Cortex of kidney (tissue), 1 donor: ENCODE results near the gene DLG2.
"Not testable (repeated sequence)": the region's sequence is repeated elsewhere in the genome, so short reads cannot be mapped to it uniquely, and the experiment has no call there.

Source experiments
- DNase-seq: peaks from one replicate; lab custom pipeline; 2025; lab: John Stamatoyannopoulos, UW

The DLG2 gene

DNA sequence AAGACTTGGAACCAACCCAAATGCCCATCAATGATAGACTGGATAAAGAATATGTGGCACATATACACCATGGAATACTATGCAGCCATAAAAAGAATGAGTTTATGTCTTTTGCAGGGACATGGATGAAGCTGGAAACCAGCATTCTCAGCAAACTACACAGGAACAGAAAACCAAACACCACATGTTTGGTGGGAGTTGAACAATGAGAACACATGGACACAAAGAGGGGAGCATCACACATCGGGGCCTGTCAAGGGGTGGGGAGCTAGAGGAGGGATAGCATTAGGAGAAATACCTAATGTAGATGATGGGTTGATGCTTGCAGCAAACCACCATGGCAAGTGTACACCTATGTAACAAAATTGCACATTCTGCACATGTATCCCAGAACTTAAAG is 397.4 kb downstream of the DLG2 start:
- DNase-seq = not testable (repeated sequence)

DNA sequence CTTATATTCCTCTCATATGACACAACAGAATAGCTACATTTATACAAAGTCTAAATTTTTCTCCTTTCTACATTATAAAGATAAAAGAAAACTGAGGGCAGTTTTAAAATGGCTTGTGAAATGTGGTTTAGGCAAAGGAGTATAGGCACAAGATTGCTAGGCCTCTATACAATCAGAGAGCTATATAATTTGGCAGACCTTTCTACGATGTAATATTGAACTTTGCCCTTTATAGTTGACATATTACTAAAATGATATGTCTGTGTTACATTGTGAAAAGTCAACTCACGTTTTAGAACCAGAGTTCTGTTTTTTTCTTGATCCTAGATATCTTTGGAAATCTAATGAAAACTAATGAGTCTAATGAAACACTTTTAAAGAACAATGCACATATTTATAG is 430.2 kb downstream of the DLG2 start:
- DNase-seq = no peak

GRCh38 chr11:85195934-85196333 is 431.2 kb downstream of the DLG2 start:
- DNase-seq = no peak

GRCh38 chr11:85187992-85188391 is 439.2 kb downstream of the DLG2 start:
- no peak for DNase-seq

DNA sequence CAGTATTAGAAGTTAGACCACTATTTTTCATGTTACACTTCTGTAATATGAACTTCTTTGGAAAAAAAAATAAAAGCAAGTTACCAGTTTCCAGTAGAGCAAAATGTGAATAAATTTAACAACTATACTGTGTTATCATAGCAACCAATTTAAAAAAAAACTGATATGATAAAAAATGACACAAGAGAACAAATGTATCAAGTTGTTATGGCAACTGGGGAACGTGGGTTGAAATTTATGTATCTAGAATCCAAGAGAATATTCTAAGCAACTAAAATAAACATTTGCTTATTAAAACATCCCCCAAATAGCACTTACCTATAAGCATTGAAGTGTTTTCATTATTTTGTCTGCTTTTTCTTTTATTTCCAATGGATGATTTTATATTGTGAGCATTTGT is 442.4 kb downstream of the DLG2 start:
- no peak for DNase-seq

GRCh38 chr11:85182441-85183387 is 444.4 kb downstream of the DLG2 start:
- DNase-seq = no peak

DNA sequence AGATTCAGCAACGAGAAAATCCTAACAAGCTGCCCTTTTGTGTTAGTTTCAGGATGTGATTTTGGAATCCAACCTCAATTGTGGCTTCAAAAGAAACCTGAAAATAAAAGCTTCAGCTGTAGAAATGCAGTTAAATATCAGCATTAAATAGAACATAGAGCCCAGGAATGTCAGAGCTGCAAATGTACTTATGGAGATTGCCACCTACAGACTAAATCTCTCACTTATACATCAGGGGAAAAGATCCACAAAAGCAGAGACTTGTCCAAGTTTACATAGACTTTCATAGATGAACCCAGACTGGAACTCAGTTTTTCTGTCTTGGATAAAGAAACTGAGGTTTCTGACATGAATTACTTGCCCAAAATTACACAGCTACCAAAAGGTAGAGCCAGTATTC is 446.6 kb downstream of the DLG2 start:
- no peak for DNase-seq

GRCh38 chr11:85171648-85172257 is 455.4 kb downstream of the DLG2 start:
- DNase-seq = no peak

DNA sequence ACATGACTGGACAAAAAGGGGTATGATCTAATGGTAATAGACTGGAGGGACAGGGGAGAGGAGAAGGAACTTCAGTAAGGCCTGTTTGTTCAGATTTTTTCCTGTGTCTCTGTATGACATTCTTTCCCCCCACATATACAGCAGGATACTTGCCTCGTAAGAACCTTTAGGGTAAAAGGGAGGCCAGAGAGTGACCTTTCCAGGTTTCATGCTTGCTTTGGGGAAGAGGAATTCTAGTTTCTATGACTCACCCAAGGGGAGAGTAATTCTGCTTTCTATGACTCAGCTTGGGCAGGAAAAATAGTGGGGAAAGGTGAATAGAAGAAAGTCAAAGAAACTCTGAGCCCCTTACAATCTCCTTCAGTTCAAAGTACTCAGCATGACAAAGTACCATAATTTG is 457.0 kb downstream of the DLG2 start:
- DNase-seq = no peak

GRCh38 chr11:85167471-85167870 is 459.7 kb downstream of the DLG2 start:
- no peak for DNase-seq

DNA sequence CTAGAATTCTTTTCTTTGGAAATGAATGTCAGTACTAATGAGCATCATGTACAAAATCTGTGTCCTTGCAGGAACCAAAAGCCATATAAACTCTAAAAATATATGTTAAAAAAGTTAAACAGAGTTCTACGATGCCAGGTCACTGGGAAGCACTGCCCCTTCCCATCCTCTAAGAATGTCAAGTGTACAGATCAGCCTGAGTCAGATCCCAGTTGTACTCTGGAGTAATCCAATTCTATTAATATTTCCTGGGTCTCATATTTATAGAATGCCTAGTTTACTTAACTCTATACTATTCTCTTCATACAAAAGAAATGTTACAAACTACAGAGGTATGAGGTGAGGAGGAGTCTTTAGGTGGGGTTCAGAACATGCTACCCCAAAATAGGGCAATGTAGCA is 460.1 kb downstream of the DLG2 start:
- no peak for DNase-seq

GRCh38 chr11:85165819-85166218 is 461.3 kb downstream of the DLG2 start:
- no peak for DNase-seq

DNA sequence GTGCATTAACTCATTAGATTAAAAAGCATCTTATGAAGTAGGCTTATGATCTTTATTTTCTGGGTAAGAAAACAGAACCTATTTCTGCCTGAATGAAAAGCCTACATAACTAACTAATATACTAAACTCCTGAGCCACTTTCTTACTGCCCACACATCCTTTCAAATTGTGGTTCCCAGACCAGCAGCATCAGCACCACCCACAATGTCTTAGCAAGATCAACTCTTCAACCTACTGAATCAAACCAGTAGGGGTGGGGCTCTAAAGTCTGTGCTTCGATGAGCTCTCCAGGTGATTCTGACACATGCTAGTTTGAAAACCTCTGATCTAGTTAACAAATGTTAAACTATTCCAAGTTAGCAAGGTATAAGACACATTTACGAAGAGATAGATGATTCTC is 462.4 kb downstream of the DLG2 start:
- no peak for DNase-seq

DNA sequence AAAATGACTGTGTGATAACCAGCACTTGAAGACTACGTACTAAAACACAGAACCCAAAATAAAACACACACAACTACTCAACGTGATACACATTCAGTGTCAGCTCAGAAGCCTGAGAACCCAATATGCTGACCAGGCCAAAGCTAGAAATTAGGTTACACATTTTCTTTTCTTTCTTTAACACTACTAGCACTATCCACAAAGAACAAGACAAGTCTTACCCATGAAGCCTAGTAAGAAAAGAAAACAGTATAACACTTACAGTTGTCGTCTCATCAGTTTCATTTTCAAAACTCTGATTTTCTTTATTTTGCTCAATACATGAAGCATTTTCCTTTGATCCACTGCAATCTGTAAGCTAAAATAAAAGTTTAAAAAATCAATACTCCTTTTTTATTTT is 472.9 kb downstream of the DLG2 start:
- no peak for DNase-seq

DNA sequence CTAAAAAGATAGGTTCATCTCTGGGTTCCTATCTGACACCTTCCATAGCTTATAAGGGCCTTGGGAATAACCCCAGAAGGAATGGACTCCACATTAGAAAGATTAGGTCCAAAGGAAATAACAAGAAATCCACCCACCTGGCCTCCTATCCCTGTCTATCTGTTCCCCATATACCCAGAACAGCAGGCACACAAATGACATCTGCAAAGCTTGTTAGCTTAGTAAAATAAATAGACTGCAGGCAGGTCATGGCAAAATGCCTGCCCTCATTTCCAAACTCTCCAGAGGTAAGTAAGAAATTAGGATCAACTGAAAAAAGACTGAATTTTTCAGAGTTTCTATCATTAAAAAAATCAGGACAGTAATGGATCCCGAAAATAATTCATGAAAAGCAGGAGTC is 489.5 kb downstream of the DLG2 start:
- DNase-seq = no peak

- DNase-seq = no peak
Observed at GRCh38 chr11:85133636-85134035, 493.5 kb downstream of the DLG2 start.

- DNase-seq = no peak
Observed at GRCh38 chr11:85132851-85133585, 494.1 kb downstream of the DLG2 start.

DNA sequence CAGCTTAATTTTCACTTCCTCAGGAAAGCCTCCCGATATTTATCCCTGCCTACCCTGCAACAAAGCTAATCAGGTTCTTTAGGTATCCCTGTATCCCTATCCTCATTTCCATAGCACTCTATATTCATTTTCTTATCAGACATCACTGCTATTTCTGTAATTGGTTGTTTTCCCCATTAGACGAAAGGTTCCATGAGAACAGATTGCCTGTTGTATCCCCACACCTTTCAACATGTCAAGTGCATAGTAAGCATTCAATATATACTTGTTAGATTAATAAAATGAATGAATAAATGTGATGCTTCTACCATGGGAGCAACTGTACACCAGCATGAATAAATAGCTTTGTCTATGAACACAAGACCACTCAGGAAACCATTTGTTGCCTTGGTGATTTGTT is 499.8 kb downstream of the DLG2 start:
- DNase-seq = no peak

- DNase-seq = no peak
Observed at GRCh38 chr11:85123752-85124231, 503.4 kb downstream of the DLG2 start.

DNA sequence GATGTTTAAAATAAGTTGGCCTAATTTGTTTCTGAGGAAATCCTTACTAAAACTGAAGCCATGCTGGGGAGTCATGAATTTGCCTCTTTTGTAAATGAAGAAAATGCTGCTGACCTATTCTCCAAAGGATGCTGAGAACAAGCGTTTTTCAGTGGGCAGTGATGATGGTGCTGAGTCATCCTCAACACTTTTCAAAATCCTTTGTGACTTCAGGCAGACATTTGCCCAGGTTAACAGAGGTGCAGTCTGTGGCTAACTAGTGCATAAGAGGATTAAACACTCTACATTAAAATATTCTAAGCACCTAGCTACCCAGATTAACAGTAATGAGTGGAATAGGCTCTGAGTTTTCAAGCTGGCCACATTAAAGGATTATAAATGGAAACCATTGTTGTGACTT is 509.0 kb downstream of the DLG2 start:
- no peak for DNase-seq

- DNase-seq = no peak
Observed at GRCh38 chr11:85115798-85116197, 511.3 kb downstream of the DLG2 start.

DNA sequence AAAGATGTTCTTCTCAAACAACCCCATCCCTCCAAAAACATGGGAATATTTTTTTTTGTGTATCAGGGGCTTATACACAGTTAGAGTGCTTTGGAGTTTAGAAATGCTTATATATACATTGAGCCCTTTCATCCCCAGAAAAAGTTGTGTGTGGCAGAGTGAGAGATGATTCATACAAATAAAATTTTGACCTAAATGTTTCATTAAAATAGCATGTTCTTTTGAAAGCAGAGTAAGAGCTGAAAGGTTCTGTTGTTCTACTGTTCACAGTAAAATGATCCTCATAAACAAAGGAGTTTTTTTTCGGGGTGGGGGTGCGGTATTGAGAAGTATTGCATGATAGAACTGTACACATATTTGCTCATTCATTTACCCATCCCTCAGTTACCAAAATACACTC is 512.4 kb downstream of the DLG2 start:
- DNase-seq = no peak

- not testable (repeated sequence) for DNase-seq
Observed at GRCh38 chr11:85110246-85110645, 516.9 kb downstream of the DLG2 start.
